Activated T-helper 17 cell treated with anti-CD3 and anti-CD28 coated beads, Interleukin-2, amount 50 U/mL, for 72 hours (primary cell): ENCODE results near the gene BATF3. TPM values are rescaled to one million over a fixed set of nuclear protein-coding genes. Genes with fewer than 3 reads are reported as not detected.

Source experiments
- ATAC-seq: fragments of 150-1000 bp; cut with Tn5 transposase; replicated peaks from 2 replicates; pipeline ENCODE4 v1.10.0; 2021; ENCODE audit warnings: mild to moderate bottlenecking, moderate library complexity
- H3K27ac Mint-ChIP-seq: one replicate; pipeline ENCODE4 v1.8.0; 2022; ENCODE audit warnings: mixed read lengths
- H3K27me3 Mint-ChIP-seq: one replicate; pipeline ENCODE4 v1.8.0; 2022; ENCODE audit warnings: mixed read lengths
- H3K36me3 Mint-ChIP-seq: one replicate; pipeline ENCODE4 v1.8.0; 2022; ENCODE audit warnings: low read depth, mild to moderate bottlenecking, mixed read lengths
- H3K4me1 Mint-ChIP-seq: one replicate; pipeline ENCODE4 v1.8.0; 2022; ENCODE audit warnings: mixed read lengths
- H3K4me3 Mint-ChIP-seq: one replicate; pipeline ENCODE4 v1.8.0; 2022; ENCODE audit warnings: mild to moderate bottlenecking, mixed read lengths
- H3K9me3 Mint-ChIP-seq: one replicate; pipeline ENCODE4 v1.8.0; 2022; ENCODE audit warnings: mixed read lengths
- total RNA-seq, 2 donors: library from RNA; stranded (reverse); gene quantifications; one replicate each; pipeline ENCODE4 v1.2.3, GENCODE V29; 2022

BATF3 gene
- total RNA-seq, 2 donors from 2014 or later = 97.3 to 129 TPM

DNA sequence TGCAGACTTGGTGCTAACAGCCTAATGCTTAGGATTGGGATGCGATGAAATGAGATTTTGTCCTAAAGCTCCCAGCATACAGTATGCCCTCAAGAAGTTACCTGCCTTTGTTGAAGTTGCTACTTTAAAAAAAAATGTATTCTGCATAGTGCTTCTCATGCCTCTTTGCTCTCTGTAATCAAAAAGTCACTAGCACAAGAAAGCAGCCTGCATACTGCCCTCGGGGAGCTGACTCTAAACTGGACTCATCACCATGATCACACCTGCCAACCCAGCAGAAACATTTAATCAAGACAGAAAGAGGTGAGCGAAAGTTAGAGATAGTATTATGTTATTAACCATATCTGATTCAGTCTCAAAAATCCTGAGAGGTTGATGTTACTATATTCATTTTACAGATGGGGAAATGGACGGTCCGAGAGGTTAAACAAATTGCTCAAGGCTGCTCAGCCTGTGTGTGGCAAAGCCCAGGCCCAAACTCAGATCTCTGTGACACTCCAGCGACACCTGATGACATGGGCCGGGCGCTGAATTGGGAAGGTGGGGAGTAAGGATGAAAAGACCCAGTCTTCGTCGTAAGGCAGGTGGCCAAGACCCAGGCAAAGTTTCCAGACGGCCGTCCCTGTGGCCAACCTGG, 1.1 kb downstream of the BATF3 start:
- peak overlapping the region; percentile 94 for H3K4me3 Mint-ChIP-seq
- peaks cover 34% of the 10 kb centered on the region for H3K4me1 Mint-ChIP-seq

DNA sequence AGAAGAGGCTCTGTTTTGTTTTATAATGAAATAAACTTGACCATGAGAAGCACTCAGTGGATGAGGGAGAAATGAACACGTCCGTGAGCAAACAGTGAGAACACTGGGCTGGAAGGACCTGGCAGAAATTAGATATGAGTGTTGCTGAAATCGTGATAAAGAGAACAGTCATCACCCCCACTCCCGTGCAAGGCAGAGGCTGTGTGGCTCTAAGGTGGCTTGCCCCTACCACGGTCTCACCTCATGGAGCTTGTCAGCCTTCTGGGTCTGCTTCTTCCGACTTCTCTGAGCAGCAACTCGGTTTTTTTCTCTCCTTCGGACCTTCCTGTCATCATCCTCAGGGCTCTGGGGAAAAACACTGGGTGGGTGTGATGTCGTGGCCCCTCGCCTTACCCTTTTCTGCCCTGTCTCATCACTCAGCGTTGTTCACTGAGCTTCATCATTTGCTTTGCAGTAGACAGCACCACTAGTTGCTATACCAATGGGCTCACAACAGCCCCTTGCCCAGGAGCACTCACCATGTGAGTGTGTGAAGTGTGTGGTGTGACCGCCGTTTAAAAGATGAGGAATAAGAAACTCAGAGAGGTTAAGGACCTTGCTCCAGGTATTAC, 2.8 kb downstream of the BATF3 start:
- peaks cover 23% of the 10 kb centered on the region for H3K4me1 Mint-ChIP-seq
- H3K27ac Mint-ChIP-seq = peak overlapping the region; percentile 76
- H3K27me3 Mint-ChIP-seq = no peaks in the 10 kb centered on the region
- H3K4me3 Mint-ChIP-seq = peak overlapping the region; percentile 94
- H3K36me3 Mint-ChIP-seq = no peaks in the 10 kb centered on the region
- no peaks in the 10 kb centered on the region for H3K9me3 Mint-ChIP-seq
- peak; percentile 23 for ATAC-seq

More for the DNA sequence above, 1.1 kb downstream of the BATF3 start:
- H3K27ac Mint-ChIP-seq = peak overlapping the region; percentile 76
- ATAC-seq = no peak
- no peaks in the 10 kb centered on the region for H3K36me3 Mint-ChIP-seq
- no peaks in the 10 kb centered on the region for H3K27me3 Mint-ChIP-seq
- no peaks in the 10 kb centered on the region for H3K9me3 Mint-ChIP-seq

DNA sequence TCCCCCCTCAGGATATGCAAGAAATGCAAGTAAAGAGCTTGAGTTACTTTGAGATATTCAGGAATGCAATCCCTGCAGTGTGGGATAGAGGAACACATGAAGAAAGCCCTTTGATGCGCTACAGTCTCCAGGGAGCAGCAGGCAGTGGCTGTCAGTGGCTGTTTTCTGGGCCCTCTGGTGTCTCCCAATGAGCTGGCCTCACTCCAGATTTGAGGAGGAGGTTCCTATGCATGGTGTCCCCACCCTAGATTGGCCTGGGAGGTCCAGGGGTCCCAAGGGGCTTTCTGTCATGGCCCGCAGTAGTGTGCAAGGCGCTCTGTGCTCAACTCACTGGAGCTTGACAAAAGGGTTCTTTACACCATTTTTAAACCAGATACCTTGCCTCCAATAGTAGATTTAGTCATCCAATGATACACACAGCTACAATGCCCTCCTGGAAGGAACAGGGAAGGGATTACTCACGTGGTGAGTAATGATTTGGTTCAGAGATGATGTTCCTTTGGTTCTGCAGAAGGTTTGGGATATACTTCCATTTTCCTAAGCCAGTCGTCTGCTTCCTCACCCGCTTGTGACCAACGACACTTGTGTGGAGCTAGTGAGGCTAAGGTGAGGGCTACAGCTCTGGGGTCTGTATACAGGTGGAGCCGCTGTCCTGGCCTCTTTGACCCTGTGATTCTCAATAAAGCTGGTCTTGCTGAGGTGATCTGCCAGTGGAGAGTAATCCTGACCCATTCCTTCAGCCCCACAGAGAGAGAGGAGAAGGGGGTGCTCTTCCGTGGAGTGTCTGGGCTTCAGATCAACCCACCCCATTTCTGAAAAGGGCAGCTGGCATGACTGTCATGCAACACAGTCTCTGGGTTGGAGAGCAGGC, 6.6 kb downstream of the BATF3 start:
- no peaks in the 10 kb centered on the region for H3K9me3 Mint-ChIP-seq
- no peaks in the 10 kb centered on the region for H3K27me3 Mint-ChIP-seq
- H3K4me1 Mint-ChIP-seq = peaks cover 17% of the 10 kb centered on the region
- ATAC-seq = no peak
- no peak overlapping the region for H3K4me3 Mint-ChIP-seq
- H3K27ac Mint-ChIP-seq = no peak overlapping the region
- H3K36me3 Mint-ChIP-seq = no peaks in the 10 kb centered on the region

DNA sequence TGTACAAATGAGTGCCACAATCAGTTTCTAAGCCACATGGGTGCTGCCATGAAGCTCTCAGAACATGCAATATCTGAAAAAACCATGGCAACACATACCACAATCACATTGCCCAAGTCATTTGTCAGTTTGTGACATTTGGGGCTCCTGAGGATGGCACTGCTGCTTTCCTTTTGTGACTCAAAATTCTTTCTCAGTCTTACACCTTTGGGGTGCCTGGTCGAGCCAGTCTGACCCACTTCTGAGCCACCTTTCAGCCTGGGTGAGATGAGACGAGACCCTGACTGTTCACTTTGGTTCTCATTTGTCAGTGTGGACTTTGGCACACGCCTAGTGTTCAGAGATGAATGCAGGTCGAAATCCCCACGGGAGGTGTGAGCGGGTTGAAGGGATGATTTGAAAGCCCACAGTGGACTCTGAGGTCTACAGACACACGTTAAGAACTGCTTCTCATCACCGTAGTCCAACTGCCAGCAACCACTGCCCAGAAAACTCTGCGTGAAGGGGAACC, 8.0 kb downstream of the BATF3 start:
- no peaks in the 10 kb centered on the region for H3K36me3 Mint-ChIP-seq

DNA sequence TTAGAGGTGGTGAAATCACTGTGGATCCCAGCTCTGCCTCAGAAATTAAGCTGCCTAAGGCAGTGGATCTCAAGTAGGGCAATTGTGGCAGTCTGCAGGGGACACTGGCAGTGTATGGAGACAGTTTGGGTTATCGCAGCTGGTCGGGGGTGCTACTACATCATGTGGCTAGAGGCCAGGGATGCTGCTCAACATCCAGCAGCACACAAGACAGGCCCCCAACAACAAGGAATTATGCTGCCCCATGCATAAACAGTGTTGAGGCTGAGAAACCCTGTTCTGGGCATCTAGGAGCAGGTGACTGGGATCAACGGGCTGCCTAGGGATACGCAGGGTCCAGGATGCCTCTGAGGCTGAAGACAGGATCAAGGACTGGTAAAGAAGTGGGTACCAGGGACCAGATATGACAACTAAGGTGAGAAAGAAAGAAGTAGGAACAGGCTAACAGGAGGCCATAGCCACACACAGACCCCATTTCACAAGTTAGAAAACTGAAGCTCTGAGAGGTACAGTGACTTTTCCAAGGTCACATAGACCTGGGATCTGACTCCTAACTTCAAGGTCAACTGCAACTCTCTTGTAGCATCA, 8.7 kb downstream of the BATF3 start:
- Mint-ChIP-seq H3K9me3 (no peaks in the 10 kb centered on the region), H3K27me3 (no peaks in the 10 kb centered on the region), H3K36me3 (no peaks in the 10 kb centered on the region), H3K27ac (no peak overlapping the region), H3K4me1 (no peaks in the 10 kb centered on the region), H3K4me3 (no peak overlapping the region)
- ATAC-seq = no peak

More for the DNA sequence above, 8.0 kb downstream of the BATF3 start:
- Mint-ChIP-seq H3K4me1 (peaks cover 5% of the 10 kb centered on the region), H3K4me3 (no peak overlapping the region), H3K9me3 (no peaks in the 10 kb centered on the region), H3K27me3 (no peaks in the 10 kb centered on the region), H3K27ac (no peak overlapping the region)
- ATAC-seq = peak; percentile 90

DNA sequence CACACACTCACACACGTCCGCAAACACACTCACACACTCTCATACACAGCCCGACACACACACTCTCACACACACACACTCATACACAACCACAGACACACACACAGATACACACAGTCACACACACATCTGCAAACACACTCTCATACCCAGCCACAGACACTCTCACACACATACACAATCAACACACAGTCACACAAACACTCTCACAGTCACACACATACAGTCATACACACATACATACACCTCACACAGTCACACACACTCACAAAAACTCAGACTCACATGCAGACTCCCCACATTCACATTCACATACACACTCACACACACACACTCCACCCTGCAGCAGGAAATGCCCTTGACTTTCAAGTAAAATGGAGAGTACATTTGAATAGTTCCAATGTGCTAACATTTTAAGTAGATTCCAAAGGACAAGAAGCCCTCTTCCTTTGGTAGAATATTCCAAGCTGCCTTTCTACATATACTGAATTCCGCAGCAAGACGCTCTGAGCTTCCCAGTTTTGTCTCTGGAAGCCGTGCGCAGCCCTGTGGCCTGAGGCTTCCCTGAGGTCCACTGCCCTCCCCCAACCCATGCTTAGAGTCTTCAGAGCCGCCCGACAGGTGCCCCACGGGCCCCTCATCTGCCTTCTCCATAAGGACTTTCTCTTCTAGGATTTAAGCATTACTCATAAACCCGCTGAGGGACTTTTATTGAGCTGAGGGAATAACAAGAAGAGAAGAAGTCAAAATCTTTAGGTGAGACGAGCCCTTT, 9.7 kb downstream of the BATF3 start:
- no peak overlapping the region for H3K27ac Mint-ChIP-seq
- H3K36me3 Mint-ChIP-seq = no peaks in the 10 kb centered on the region
- no peak overlapping the region for H3K4me3 Mint-ChIP-seq
- no peaks in the 10 kb centered on the region for H3K4me1 Mint-ChIP-seq
- ATAC-seq = no peak
- H3K27me3 Mint-ChIP-seq = no peaks in the 10 kb centered on the region
- H3K9me3 Mint-ChIP-seq = no peaks in the 10 kb centered on the region

DNA sequence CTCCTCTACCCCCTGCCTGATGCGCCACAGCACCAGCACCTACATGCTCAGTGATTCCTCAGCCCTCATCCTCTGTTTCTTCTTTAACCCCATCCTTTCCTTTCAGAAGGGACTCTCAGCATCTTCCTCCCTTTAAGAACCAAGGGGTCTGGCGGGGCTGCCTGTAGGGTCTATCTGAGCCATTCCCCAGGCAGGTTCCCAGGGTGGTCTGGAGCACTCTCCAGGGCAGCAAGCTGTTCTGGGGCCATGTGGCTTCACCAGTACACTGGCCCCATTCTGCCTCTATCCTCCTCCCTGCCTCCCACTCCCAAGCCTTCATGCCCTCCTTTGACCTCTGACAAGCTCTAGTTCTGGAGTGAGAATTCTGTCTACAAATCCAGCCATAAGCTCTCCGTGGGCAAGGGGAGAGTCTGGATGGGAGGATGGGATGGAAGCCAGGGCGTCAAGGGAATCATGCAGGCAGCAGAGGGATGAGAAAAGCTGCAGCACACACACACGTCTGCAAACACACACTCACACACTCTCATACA, 10.4 kb downstream of the BATF3 start:
- Mint-ChIP-seq H3K27me3 (no peaks in the 10 kb centered on the region), H3K4me1 (peaks cover under 1% of the 10 kb centered on the region), H3K4me3 (no peak overlapping the region), H3K27ac (no peak overlapping the region), H3K36me3 (no peaks in the 10 kb centered on the region), H3K9me3 (no peaks in the 10 kb centered on the region)
- no peak for ATAC-seq

DNA sequence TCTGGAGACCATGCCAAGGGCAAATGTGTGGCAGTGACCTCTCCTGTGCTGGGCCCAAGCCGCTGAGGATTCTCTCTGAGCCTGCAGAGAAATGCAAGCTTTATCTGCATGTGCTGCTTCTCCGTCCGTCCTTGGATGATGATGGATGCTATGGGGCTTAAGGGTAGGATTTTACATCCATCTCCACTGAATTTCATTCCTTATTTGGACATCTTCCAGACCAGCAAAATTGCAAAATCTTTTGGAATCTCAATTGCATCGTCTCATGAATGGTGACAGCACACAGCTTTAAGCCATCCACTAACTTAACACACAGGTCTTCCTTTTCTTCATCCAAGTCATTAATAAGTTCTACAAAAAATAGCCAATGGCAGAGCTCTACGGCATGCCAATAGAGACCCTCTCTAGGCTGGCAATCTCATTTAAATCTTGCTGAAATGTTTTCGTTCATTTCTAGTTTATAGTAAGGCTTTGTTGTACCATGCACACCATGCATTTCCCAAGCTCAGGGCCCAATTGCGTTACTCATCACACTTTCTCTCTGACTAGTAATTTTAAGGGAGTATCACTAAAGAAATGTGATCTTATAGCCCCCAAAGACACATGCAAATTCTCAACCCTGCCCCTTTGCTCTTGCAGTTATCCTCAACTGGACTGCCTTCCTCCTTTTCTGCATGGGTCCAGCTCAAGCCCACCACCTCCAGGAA, 11.1 kb downstream of the BATF3 start:
- Mint-ChIP-seq H3K9me3 (no peaks in the 10 kb centered on the region), H3K4me3 (no peak overlapping the region), H3K4me1 (peaks cover 8% of the 10 kb centered on the region), H3K36me3 (no peaks in the 10 kb centered on the region), H3K27ac (no peak overlapping the region), H3K27me3 (no peaks in the 10 kb centered on the region)
- no peak for ATAC-seq

DNA sequence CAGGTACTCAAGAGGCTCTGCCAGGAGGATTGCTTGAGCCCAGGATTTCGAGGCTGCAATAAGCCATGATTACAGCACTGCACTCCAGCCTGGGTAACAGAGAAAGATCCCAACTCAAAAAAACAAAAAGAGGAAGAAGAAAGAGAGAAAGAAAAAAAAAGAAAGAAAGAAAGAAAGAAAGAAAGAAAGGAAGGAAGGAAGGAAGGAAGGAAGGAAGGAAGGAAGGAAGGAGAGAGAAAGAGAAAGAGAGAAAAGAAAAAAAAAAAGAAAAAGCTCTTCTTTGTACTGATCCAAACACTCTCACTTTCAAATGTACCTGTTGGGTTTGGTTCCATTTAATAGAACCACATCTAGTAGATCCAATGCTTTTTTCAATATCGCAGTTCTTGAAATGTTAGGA, 11.8 kb downstream of the BATF3 start:
- no peak overlapping the region for H3K27ac Mint-ChIP-seq

DNA sequence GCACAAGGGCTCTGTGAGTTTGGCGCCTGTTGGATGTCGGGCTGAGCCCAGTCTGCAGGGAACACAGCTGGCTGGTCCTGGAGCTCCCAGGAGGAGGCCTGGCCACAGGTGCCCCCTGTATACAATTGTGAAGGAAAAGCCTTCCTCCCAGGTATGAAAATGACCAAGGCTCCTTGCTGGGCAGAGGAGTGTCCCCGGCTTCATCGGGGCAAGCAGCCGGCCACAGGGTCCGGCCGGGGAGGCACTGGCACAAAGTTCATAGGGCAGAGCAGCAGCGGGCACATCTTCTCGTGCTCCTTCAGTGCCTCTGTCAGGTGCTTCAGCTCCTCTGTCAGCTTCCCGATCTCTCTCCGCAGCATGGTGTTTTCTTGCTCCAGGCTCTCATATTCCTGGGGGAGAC, 13.0 kb downstream of the BATF3 start:
- ATAC-seq = no peak
- Mint-ChIP-seq H3K27me3 (no peaks in the 10 kb centered on the region), H3K4me1 (peaks cover 17% of the 10 kb centered on the region), H3K9me3 (no peaks in the 10 kb centered on the region), H3K4me3 (no peak overlapping the region), H3K27ac (no peak overlapping the region), H3K36me3 (no peaks in the 10 kb centered on the region)

More for the DNA sequence above, 11.8 kb downstream of the BATF3 start:
- no peaks in the 10 kb centered on the region for H3K27me3 Mint-ChIP-seq
- no peaks in the 10 kb centered on the region for H3K36me3 Mint-ChIP-seq
- peaks cover 15% of the 10 kb centered on the region for H3K4me1 Mint-ChIP-seq
- no peak overlapping the region for H3K4me3 Mint-ChIP-seq
- ATAC-seq = no peak
- no peaks in the 10 kb centered on the region for H3K9me3 Mint-ChIP-seq

DNA sequence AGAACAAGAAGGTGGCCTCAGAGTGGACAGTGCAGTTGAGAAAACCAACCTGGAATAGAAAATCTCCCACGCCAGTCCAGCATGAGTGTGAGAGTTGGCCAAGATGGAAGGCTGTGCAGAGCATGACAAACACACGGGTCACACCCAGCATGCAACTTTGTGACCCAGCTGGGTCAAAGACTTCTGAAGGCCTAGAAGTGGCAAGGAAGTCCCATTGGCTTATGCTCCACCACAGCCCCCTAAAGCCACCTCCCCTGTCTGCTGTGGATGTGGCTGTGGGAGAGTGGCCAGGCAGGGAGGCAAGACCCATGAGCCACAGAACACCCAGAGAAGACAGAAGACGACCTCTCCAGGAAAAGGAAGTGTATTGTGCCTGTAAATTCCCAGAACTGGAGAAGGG, 13.6 kb downstream of the BATF3 start:
- ATAC-seq = no peak
- Mint-ChIP-seq H3K4me1 (peaks cover 20% of the 10 kb centered on the region), H3K4me3 (no peak overlapping the region), H3K27me3 (no peaks in the 10 kb centered on the region), H3K36me3 (no peaks in the 10 kb centered on the region), H3K9me3 (no peaks in the 10 kb centered on the region), H3K27ac (no peak overlapping the region)

DNA sequence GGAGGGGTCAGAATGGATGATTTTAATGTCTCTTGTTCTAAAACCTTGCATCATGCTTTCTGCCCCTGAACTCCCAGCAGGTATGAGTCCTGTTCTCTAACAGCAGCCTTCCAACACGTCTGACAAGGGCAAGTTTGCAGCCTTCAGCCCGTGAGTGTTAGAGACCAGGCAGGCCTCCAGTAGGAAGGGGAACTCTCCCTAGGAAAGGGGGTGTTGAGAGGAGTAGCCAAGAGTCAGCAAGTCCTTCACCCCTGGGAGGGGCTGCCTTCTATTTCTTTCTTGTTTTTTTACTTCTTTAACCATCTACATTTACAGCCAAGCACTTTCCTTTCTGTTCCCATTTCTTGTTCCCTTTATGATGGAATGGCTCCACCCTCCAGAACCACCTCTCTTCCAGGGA, 14.2 kb downstream of the BATF3 start:
- no peak overlapping the region for H3K4me3 Mint-ChIP-seq
- no peaks in the 10 kb centered on the region for H3K27me3 Mint-ChIP-seq
- no peak overlapping the region for H3K27ac Mint-ChIP-seq
- peaks cover 26% of the 10 kb centered on the region for H3K4me1 Mint-ChIP-seq
- H3K36me3 Mint-ChIP-seq = no peaks in the 10 kb centered on the region
- ATAC-seq = no peak
- H3K9me3 Mint-ChIP-seq = no peaks in the 10 kb centered on the region

DNA sequence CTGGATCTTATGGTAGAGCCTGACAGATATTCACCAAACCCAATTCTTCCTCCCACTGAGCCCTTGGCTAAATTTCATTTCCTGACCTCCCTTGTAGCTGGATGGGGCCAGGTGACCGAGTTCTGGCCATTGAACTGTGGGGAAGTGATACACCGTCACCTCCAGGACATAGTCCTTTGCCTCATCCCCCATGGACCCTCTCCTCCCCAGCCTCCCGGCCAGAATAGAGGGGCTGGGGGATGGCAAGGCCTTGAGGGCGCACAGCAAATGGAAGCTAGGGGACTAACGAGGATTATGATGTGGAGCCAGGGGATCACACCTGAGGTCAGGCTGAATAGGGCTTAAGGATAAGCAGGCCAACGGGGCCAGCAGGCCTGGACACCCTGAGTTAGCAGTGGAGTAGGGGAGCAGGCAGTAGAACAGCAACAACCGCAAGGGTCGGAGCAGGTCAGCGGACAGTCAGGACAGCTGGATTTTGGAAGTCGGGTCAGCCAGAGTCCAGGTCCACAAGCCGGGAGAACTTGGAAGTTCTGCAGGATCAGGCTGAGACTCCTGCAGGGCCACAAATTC, 15.0 kb downstream of the BATF3 start:
- ATAC-seq = no peak
- Mint-ChIP-seq H3K9me3 (no peaks in the 10 kb centered on the region), H3K27me3 (no peaks in the 10 kb centered on the region), H3K36me3 (no peaks in the 10 kb centered on the region), H3K27ac (no peak overlapping the region), H3K4me3 (no peak overlapping the region), H3K4me1 (peaks cover 32% of the 10 kb centered on the region)
